KMS-11 (cell line): ENCODE measurements around the gene AR.

Experiments used
- H2AFZ ChIP-seq: fragments of 200-600 bp; sonication (generic); 2 replicates; pipeline ENCODE4 v1.6.1; 2016; ENCODE audit warnings: antibody characterized with exemption, mixed run types, low read depth
- H3K27ac ChIP-seq: fragments of 200-600 bp; sonication (generic); 2 replicates; pipeline ENCODE4 v1.6.1; 2016; ENCODE audit warnings: mild to moderate bottlenecking, mixed run types
- H3K27me3 ChIP-seq: fragments of 200-600 bp; sonication (generic); 2 replicates; pipeline ENCODE4 v1.6.1; 2017; ENCODE audit warnings: mild to moderate bottlenecking, low read depth, mixed run types, moderate library complexity; ENCODE audit not compliant: insufficient read depth
- H3K36me3 ChIP-seq: fragments of 200-600 bp; sonication (generic); 2 replicates; pipeline ENCODE4 v1.6.1; 2017; ENCODE audit warnings: mild to moderate bottlenecking, mixed run types; ENCODE audit not compliant: insufficient read depth
- H3K4me1 ChIP-seq: fragments of 200-600 bp; sonication (generic); 2 replicates; pipeline ENCODE4 v1.6.1; 2016; ENCODE audit warnings: mild to moderate bottlenecking, low read depth, mixed run types; ENCODE audit not compliant: poor library complexity, severe bottlenecking
- H3K4me2 ChIP-seq: fragments of 200-600 bp; sonication (generic); 2 replicates; pipeline ENCODE4 v1.7.0; 2016; ENCODE audit warnings: mild to moderate bottlenecking, mixed run types
- H3K4me3 ChIP-seq: fragments of 200-600 bp; sonication (generic); IDR thresholded peaks from 2 replicates; pipeline ENCODE4 v1.6.1; 2017; ENCODE audit warnings: low read depth, low read length, mixed read lengths; ENCODE audit not compliant: insufficient read depth
- H3K79me2 ChIP-seq: fragments of 200-600 bp; sonication (generic); 2 replicates; pipeline ENCODE4 v1.6.1; 2016; ENCODE audit warnings: low read depth, mixed run types; ENCODE audit not compliant: insufficient read depth
- H3K9ac ChIP-seq: fragments of 200-600 bp; sonication (generic); 2 replicates; pipeline ENCODE4 v1.6.1; 2016; ENCODE audit warnings: mild to moderate bottlenecking, mixed run types
- H4K20me1 ChIP-seq: fragments of 200-600 bp; sonication (generic); 2 replicates; pipeline ENCODE4 v1.6.1; 2016; ENCODE audit warnings: mild to moderate bottlenecking, mixed run types; ENCODE audit not compliant: insufficient read depth
- TF ChIP-seq, protein P1 (sequence below): fragments of 200-600 bp; sonication (generic); conservative IDR thresholded peaks from 2 replicates; pipeline ENCODE4 v1.6.1; 2017; ENCODE audit warnings: low read depth, mild to moderate bottlenecking, antibody characterized with exemption, low read length, moderate library complexity, mixed read lengths

Gene AR

DNA sequence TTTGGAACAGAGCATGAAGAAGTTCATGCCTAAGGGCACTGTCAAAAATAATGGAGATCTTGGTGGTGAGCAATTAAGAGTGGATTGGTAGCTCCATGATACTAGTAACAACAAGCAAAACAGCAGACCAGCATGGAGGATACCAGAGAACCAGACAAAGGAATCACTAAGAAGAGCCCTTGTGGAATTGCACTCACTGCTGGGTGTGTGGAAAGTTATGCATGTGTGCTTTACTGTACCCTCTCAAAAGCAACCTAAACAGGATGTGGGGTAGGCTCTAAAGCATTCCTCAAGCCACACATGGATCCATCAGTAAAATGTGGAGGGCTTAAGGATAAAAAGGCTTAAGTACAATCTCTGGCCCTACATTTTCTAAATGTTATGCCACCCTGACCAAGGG, 69.5 kb downstream of the AR start:
- H3K27ac ChIP-seq = no peak overlapping the region
- no peak overlapping the region for H3K9ac ChIP-seq
- H3K4me1 ChIP-seq = peaks cover 27% of the 10 kb centered on the region
- H3K4me3 ChIP-seq = no peak overlapping the region
- no peaks in the 10 kb centered on the region for H3K36me3 ChIP-seq
- no peaks in the 10 kb centered on the region for H4K20me1 ChIP-seq
- no peak overlapping the region for H2AFZ ChIP-seq
- H3K79me2 ChIP-seq = no peaks in the 10 kb centered on the region
- H3K4me2 ChIP-seq = no peak overlapping the region
- TF ChIP-seq, protein P1, sequence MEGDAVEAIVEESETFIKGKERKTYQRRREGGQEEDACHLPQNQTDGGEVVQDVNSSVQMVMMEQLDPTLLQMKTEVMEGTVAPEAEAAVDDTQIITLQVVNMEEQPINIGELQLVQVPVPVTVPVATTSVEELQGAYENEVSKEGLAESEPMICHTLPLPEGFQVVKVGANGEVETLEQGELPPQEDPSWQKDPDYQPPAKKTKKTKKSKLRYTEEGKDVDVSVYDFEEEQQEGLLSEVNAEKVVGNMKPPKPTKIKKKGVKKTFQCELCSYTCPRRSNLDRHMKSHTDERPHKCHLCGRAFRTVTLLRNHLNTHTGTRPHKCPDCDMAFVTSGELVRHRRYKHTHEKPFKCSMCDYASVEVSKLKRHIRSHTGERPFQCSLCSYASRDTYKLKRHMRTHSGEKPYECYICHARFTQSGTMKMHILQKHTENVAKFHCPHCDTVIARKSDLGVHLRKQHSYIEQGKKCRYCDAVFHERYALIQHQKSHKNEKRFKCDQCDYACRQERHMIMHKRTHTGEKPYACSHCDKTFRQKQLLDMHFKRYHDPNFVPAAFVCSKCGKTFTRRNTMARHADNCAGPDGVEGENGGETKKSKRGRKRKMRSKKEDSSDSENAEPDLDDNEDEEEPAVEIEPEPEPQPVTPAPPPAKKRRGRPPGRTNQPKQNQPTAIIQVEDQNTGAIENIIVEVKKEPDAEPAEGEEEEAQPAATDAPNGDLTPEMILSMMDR = no peak
- H3K27me3 ChIP-seq = no peaks in the 10 kb centered on the region

DNA sequence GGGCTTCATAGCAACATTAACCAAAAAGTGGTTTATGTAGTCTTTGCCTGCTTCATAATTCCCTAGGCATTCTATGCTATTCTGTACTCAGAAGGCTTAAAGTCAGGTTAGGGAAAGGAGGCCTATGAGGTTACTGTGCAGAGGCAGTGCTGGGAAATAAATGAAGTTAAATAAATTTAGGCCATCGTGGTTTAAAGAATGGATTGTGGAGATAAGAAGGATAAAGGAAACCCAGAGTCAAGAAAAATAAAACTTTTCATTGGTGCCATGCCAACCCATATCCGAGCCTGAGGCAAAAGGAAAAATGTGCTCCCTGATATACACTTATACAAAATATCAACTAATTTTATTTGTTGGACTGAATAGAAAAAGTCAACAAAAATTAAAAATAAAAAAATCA, 70.2 kb downstream of the AR start:
- H3K27me3 ChIP-seq = no peaks in the 10 kb centered on the region
- no peak overlapping the region for H3K27ac ChIP-seq
- TF ChIP-seq, protein P1 = no peak
- H3K9ac ChIP-seq = no peak overlapping the region
- H4K20me1 ChIP-seq = no peaks in the 10 kb centered on the region
- no peak overlapping the region for H2AFZ ChIP-seq
- H3K4me2 ChIP-seq = no peak overlapping the region
- H3K4me1 ChIP-seq = peaks cover 23% of the 10 kb centered on the region
- no peaks in the 10 kb centered on the region for H3K36me3 ChIP-seq
- H3K4me3 ChIP-seq = no peak overlapping the region
- H3K79me2 ChIP-seq = no peaks in the 10 kb centered on the region

DNA sequence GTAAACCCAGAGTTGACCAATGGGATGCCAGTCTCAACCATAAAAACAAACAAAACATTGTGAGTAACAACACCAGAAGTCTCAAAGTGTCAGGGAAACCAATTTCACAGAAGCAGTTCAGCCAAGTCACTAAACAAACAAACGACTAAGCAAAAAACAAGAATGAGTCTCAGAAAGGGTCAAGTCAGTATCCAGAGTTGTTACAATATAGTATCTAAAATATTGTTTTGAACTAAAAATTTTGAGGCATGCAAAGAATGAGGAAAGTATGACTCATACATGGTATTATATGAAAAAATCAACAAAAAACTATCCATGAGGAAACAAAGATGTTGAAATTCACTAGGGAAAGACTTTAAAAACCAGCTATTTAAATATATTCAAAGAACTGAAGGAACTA, 70.6 kb downstream of the AR start:
- no peak overlapping the region for H3K9ac ChIP-seq
- H3K4me1 ChIP-seq = peaks cover 21% of the 10 kb centered on the region
- no peak overlapping the region for H3K4me2 ChIP-seq
- no peaks in the 10 kb centered on the region for H4K20me1 ChIP-seq
- no peak overlapping the region for H3K4me3 ChIP-seq
- no peak overlapping the region for H2AFZ ChIP-seq
- H3K27me3 ChIP-seq = no peaks in the 10 kb centered on the region
- H3K79me2 ChIP-seq = no peaks in the 10 kb centered on the region
- TF ChIP-seq, protein P1 = no peak
- H3K27ac ChIP-seq = no peak overlapping the region
- no peaks in the 10 kb centered on the region for H3K36me3 ChIP-seq

DNA sequence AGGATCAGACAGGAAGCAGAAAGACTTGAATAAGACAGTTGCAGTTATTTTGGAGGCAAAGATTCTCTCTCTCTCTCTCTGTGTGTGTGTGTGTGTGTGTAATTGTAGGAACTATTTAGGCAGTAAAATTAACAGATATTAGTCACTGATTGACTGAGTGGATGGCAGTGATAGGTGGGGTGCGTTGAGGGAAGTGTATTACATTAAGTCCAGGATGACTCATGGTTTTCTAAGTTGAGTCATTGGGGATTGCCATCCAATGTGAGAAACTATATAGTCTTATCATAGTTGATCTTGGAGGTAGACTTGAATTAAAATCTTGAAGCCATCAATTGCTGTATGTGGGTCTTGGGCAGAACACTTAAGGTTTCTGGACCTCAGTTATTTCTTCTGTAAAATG, 75.4 kb downstream of the AR start:
- Histone ChIP-seq H3K9ac (no peak overlapping the region), H3K36me3 (no peaks in the 10 kb centered on the region), H3K4me3 (no peak overlapping the region), H3K4me2 (no peak overlapping the region), H3K4me1 (no peaks in the 10 kb centered on the region), H2AFZ (no peak overlapping the region), H3K79me2 (no peaks in the 10 kb centered on the region), H3K27me3 (no peaks in the 10 kb centered on the region), H3K27ac (no peak overlapping the region), H4K20me1 (no peaks in the 10 kb centered on the region)
- TF ChIP-seq, protein P1 = no peak
